ENCODE measurements around the gene PGR. TPM values are rescaled to one million over a fixed set of nuclear protein-coding genes. Genes with fewer than 3 reads are reported as not detected.

Gene PGR
- polyA plus RNA-seq, 2 of the 4 experiments (the other 2 are of a cell fraction), result not detected

DNA sequence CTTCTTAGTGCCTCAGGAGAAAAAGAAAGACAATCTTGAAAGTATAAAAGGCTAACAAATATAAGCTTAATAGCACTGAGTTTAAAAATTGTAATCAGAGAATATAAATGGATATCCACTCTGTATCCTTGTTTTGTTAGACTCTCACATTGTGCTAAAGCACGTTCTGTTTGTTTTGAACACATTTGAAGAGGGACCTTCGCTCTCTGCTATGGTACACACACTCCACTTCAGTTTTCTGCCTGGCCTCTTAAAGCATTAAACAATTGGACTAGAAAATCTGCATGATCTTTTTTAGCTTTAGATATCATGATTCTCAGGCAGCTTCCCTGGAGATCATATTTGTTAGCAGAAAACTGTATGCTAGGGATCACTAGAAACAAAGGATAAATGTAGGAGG lies 40.3 kb upstream of the PGR start:
- TF ChIP-seq FOSL2 (IDR thresholded peaks at IDR 0.05), result no peak
- no peak for TF ChIP-seq FOSL2 (CRISPR knock-in tag; IDR thresholded peaks at IDR 0.05)
- no peak for TF ChIP-seq RCOR1 (IDR thresholded peaks at IDR 0.05; ENCODE audit: low read depth, low read length)
- no peak for TF ChIP-seq CBX2 (IDR thresholded peaks at IDR 0.05; ENCODE audit: borderline replicate concordance, low read depth)
- TF ChIP-seq NPAS2 (CRISPR knock-in tag; IDR thresholded peaks at IDR 0.05; ENCODE audit: borderline replicate concordance), result no peak
- no peak for TF ChIP-seq CHD4 (IDR thresholded peaks at IDR 0.05; ENCODE audit: borderline replicate concordance)
- no peak for TF ChIP-seq NR3C1 (IDR thresholded peaks at IDR 0.05)
- TF ChIP-seq SMC3 (IDR thresholded peaks at IDR 0.05), result no peak
- no peak for TF ChIP-seq EP300 (IDR thresholded peaks at IDR 0.05)
- TF ChIP-seq ZC3H11A (IDR thresholded peaks at IDR 0.05), result no peak
- ChIA-PET POLR2A (no interaction called here), CTCF (no interaction called here)
- no peaks in the 10 kb centered on the region for H3K9me3 ChIP-seq
- H3K4me2 ChIP-seq, result no peak overlapping the region
- no peak for ATAC-seq
- FAIRE-seq, result no peak
- WGBS (ENCODE audit: missing lambda C conversion rate), result 5% methylated on average over 2 of the region's 2 CpGs
- H3K4me1 ChIP-seq, result no peaks in the 10 kb centered on the region
- no peak overlapping the region for H3K4me3 ChIP-seq
- no peak overlapping the region for H3K27ac ChIP-seq
- no peak for DNase-seq (ENCODE audit: low read depth in 1 of 2, low spot score in 1 of 2)

DNA sequence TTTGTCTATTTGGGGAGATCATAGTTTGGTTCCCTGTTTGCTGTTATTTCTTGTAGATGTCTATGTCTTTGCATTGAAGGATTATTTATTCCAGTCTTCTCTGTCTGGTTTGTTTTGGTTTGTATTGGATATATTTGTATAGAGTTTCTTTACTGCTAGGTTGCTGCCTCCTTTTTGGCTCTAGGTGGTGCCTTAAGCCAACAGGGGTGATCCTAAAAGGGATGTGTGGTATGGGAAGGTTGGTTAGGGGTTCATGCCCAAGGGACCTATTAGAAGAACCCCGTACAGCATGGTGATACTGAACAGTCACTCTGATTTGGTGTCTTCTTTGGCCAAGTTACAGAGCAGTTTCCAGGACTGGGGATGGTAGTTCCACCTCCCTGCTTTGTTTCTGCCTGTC lies 36.4 kb upstream of the PGR start:
- ChIA-PET CTCF (no interaction called here), POLR2A (no interaction called here)
- 0% methylated on average over 1 of the region's 1 CpG for WGBS (ENCODE audit: missing lambda C conversion rate)
- no peak for ATAC-seq
- Histone ChIP-seq H3K4me2 (no peak overlapping the region), H3K9me3 (no peaks in the 10 kb centered on the region), H3K4me3 (no peak overlapping the region), H3K27ac (no peak overlapping the region), H3K4me1 (no peaks in the 10 kb centered on the region)
- FAIRE-seq, result no peak
- DNase-seq (ENCODE audit: low read depth in 1 of 2, low spot score in 1 of 2), result no peak
- TF ChIP-seq POLR2AphosphoS2 (conservative IDR thresholded peaks at IDR 0.05; ENCODE audit: low read length) (no peak), NFE2L2 (conservative IDR thresholded peaks at IDR 0.05; ENCODE audit: low read length) (no peak), CBX8 (IDR thresholded peaks at IDR 0.05) (no peak), JUNB (IDR thresholded peaks at IDR 0.05) (no peak), CEBPB (IDR thresholded peaks at IDR 0.05) (no peak), KDM1A (IDR thresholded peaks at IDR 0.05; ENCODE audit: low read depth) (no peak), EP300 (IDR thresholded peaks at IDR 0.05) (no peak), EHF (CRISPR knock-in tag; IDR thresholded peaks at IDR 0.05) (no peak), GATA3 (IDR thresholded peaks at IDR 0.05; ENCODE audit: borderline replicate concordance) (no peak), CHD2 (IDR thresholded peaks at IDR 0.05; ENCODE audit: low read length, partially characterized antibody) (no peak), JUN (IDR thresholded peaks at IDR 0.05) (no peak)
- TF ChIP-seq, protein P1, sequence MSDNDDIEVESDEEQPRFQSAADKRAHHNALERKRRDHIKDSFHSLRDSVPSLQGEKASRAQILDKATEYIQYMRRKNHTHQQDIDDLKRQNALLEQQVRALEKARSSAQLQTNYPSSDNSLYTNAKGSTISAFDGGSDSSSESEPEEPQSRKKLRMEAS (IDR thresholded peaks at IDR 0.05), result no peak
- TF ChIP-seq, protein P2, sequence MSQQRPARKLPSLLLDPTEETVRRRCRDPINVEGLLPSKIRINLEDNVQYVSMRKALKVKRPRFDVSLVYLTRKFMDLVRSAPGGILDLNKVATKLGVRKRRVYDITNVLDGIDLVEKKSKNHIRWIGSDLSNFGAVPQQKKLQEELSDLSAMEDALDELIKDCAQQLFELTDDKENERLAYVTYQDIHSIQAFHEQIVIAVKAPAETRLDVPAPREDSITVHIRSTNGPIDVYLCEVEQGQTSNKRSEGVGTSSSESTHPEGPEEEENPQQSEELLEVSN (IDR thresholded peaks at IDR 0.05; ENCODE audit: borderline replicate concordance, low read depth), result no peak

DNA sequence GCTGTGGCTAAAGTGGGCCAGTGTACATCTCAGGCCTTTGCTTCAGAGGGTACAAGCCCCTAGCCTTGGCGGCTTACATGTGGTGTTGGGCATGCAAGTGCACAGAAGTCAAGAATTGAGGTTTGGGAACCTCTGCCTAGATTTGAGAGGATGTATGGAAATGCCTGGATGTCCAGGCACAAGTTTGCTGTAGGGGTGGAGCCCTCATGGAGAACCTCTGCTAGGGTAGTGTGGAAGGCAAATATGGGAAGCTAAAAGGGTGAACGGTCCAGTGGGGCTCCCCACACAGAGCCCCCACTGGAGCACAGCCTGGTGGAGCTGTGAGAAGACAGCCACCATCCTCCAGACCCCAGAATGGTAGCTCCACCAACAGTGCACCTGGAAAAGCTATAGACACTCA lies 28.5 kb upstream of the PGR start:
- no peak overlapping the region for H3K4me2 ChIP-seq
- no peaks in the 10 kb centered on the region for H3K9me3 ChIP-seq
- H3K4me1 ChIP-seq, result no peaks in the 10 kb centered on the region
- H3K27ac ChIP-seq, result no peak overlapping the region
- ATAC-seq, result no peak
- ChIA-PET CTCF (no interaction called here), POLR2A (no interaction called here)
- FAIRE-seq, result no peak
- TF ChIP-seq FOSL2 (IDR thresholded peaks at IDR 0.05) (no peak), FOSL2 (CRISPR knock-in tag; IDR thresholded peaks at IDR 0.05) (no peak), SREBF2 (IDR thresholded peaks at IDR 0.05) (no peak)
- H3K4me3 ChIP-seq, result no peak overlapping the region
- DNase-seq (ENCODE audit: low read depth in 1 of 2, low spot score in 1 of 2), result no peak
- WGBS (ENCODE audit: missing lambda C conversion rate), result 0% methylated on average over 1 of the region's 2 CpGs

DNA sequence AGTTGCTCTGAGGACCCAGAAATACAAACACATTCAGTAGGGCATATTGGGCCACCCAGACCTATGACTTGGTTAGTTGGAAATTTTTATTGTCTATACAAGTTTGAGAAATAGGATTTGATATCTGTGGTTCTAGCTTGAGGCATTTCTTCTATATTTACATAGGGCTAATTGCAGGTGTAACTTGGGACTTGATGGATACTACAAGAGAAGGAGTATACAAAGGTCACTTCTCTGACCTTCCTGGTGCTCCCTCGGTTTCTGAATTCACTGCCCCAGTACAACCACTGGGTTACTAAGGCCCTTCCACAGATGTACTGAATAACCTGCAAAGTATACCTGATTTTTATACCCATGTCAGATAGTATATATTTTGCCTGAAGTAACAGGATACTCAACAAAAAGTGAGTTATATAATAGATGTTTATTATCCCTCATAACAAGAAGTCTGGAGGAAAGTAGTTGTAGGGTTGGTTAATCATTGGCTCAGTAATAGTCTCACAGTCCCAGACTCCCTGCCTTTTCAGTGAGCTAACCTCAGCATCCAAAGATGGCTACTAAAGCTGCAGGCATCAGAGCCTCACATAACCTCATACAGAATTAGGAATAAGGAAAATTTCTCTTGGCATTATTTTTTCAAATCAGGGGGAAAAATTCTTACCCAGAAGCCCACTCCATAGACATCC lies 8.8 kb upstream of the PGR start:
- H3K9me3 ChIP-seq, result no peaks in the 10 kb centered on the region
- POLR2A ChIA-PET, result no interaction called here
- CTCF ChIA-PET, result no interaction called here
- no peaks in the 10 kb centered on the region for H3K4me1 ChIP-seq
- no peak overlapping the region for H3K27ac ChIP-seq
- H3K4me3 ChIP-seq, result no peak overlapping the region
- ATAC-seq (no peak), FAIRE-seq (no peak), DNase-seq (ENCODE audit: low read depth in 1 of 2, low spot score in 1 of 2) (no peak)
- no peak overlapping the region for H3K4me2 ChIP-seq
- WGBS (ENCODE audit: missing lambda C conversion rate), result 0% methylated on average over 1 of the region's 1 CpG
- TF ChIP-seq CBX2 (IDR thresholded peaks at IDR 0.05; ENCODE audit: borderline replicate concordance, low read depth), result no peak
- TF ChIP-seq MAFK (IDR thresholded peaks at IDR 0.05; ENCODE audit: partially characterized antibody), result no peak
- TF ChIP-seq CHD4 (IDR thresholded peaks at IDR 0.05; ENCODE audit: borderline replicate concordance), result no peak
- no peak for TF ChIP-seq SREBF2 (IDR thresholded peaks at IDR 0.05)
- no peak for TF ChIP-seq TP53 (CRISPR knock-in tag; IDR thresholded peaks at IDR 0.05)
- TF ChIP-seq RFX5 (IDR thresholded peaks at IDR 0.05), result no peak
- TF ChIP-seq RARB (CRISPR knock-in tag; IDR thresholded peaks at IDR 0.05), result no peak
- no peak for TF ChIP-seq SMC3 (IDR thresholded peaks at IDR 0.05)
- TF ChIP-seq HOXB5 (CRISPR knock-in tag; IDR thresholded peaks at IDR 0.05), result no peak
- no peak for TF ChIP-seq BHLHE40 (IDR thresholded peaks at IDR 0.05; ENCODE audit: low read depth, low read length)
- no peak for TF ChIP-seq FOSL2 (IDR thresholded peaks at IDR 0.05)
- no peak for TF ChIP-seq FOSL2 (CRISPR knock-in tag; IDR thresholded peaks at IDR 0.05)
- TF ChIP-seq, protein P3, sequence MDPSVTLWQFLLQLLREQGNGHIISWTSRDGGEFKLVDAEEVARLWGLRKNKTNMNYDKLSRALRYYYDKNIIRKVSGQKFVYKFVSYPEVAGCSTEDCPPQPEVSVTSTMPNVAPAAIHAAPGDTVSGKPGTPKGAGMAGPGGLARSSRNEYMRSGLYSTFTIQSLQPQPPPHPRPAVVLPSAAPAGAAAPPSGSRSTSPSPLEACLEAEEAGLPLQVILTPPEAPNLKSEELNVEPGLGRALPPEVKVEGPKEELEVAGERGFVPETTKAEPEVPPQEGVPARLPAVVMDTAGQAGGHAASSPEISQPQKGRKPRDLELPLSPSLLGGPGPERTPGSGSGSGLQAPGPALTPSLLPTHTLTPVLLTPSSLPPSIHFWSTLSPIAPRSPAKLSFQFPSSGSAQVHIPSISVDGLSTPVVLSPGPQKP (IDR thresholded peaks at IDR 0.05; ENCODE audit: low read depth, low read length), result no peak
- TF ChIP-seq ZSCAN20 (CRISPR knock-in tag; IDR thresholded peaks at IDR 0.05), result no peak
- TF ChIP-seq RAD21 (conservative IDR thresholded peaks at IDR 0.05 in 1 of 2, IDR thresholded peaks at IDR 0.05 in 1 of 2), result no peak
